ENCODE measurements around the gene PHLPP1.

GRCh38 chr18:62875323-62875722 is 160.0 kb downstream of the PHLPP1 start:
- no peak for TF ChIP-seq EZH2 (IDR thresholded peaks at IDR 0.05)
- TF ChIP-seq POLR2AphosphoS5 (IDR thresholded peaks at IDR 0.05; ENCODE audit: borderline replicate concordance, low read depth, low read length): no peak
- TF ChIP-seq FOXP2 (optimal IDR thresholded peaks at IDR 0.05; ENCODE audit: control extremely low read depth, extremely low read length, insufficient read depth): no peak
